Keratinocyte (primary cell): ENCODE data around the gene ADGRF3. TPM values are rescaled to one million over a fixed set of nuclear protein-coding genes. Genes with fewer than 3 reads are reported as not detected.

Experiments used
- DNase-seq: peaks from one replicate; pipeline ENCODE4 v3.0.0-alpha.2; 2011; ENCODE audit warnings: low read depth, missing footprints, low spot score
- FAIRE-seq: peaks from 2 replicates; lab custom pipeline; 2011; peaks lifted over from hg19 to GRCh38; lab: Jason Lieb, UNC
- H2AFZ ChIP-seq: 2 replicates; pipeline ENCODE4 v1.6.0; 2012; ENCODE audit warnings: low read length, control low read depth, inconsistent platforms; ENCODE audit not compliant: control insufficient read depth
- H3K27ac ChIP-seq: 2 replicates; pipeline ENCODE4 v1.5.1; 2011; ENCODE audit warnings: low read length; ENCODE audit not compliant: control insufficient read depth, insufficient read depth
- H3K27me3 ChIP-seq: 3 replicates; pipeline ENCODE4 v1.6.0; 2011; ENCODE audit warnings: low read length; ENCODE audit not compliant: control insufficient read depth, insufficient read depth; ENCODE audit errors: extremely low read depth
- H3K36me3 ChIP-seq, 2 experiments: 2 replicates in 1 of 2; 3 replicates in 1 of 2; pipeline ENCODE4 v1.5.1; 2011; ENCODE audit warnings: low read length in 2 of 2, mild to moderate bottlenecking in 1 of 2; ENCODE audit not compliant: control insufficient read depth in 2 of 2, insufficient read depth in 2 of 2; ENCODE audit errors: extremely low read depth in 1 of 2
- H3K4me1 ChIP-seq: 3 replicates; pipeline ENCODE4 v1.5.1; 2011; ENCODE audit warnings: low read length; ENCODE audit not compliant: control insufficient read depth, insufficient read depth; ENCODE audit errors: extremely low read depth
- H3K4me2 ChIP-seq: 3 replicates; pipeline ENCODE4 v1.6.0; 2011; ENCODE audit warnings: low read depth, low read length; ENCODE audit not compliant: control insufficient read depth, insufficient read depth; ENCODE audit errors: extremely low read depth
- H3K4me3 ChIP-seq, 3 experiments: fragments of 200-600 bp in 1 of 3; sonication (generic) in 1 of 3; 2 replicates in 2 of 3; 3 replicates in 1 of 3; pipeline ENCODE4 v1.5.1; 2011 to 2016; ENCODE audit warnings: low read length in 3 of 3, mild to moderate bottlenecking in 3 of 3, control low read depth in 2 of 3, inconsistent platforms in 1 of 3, low read depth in 1 of 3, mixed read lengths in 1 of 3, mixed run types in 1 of 3, moderate library complexity in 1 of 3; ENCODE audit not compliant: control insufficient read depth in 2 of 3, insufficient read depth in 2 of 3; ENCODE audit errors: extremely low read depth in 1 of 3
- H3K79me2 ChIP-seq: 2 replicates; pipeline ENCODE4 v1.6.0; 2012; ENCODE audit warnings: low read length; ENCODE audit not compliant: control insufficient read depth, insufficient read depth
- H3K9ac ChIP-seq: 3 replicates; pipeline ENCODE4 v1.6.0; 2011; ENCODE audit warnings: low read length; ENCODE audit not compliant: control insufficient read depth, insufficient read depth; ENCODE audit errors: extremely low read depth
- H3K9me1 ChIP-seq: 3 replicates; pipeline ENCODE4 v1.6.0; 2011; ENCODE audit warnings: low read length; ENCODE audit not compliant: control insufficient read depth, insufficient read depth; ENCODE audit errors: extremely low read depth
- H3K9me3 ChIP-seq: 2 replicates; pipeline ENCODE4 v1.5.1; 2012; ENCODE audit warnings: low read depth, low read length; ENCODE audit not compliant: control insufficient read depth
- H4K20me1 ChIP-seq: 3 replicates; pipeline ENCODE4 v1.6.0; 2011; ENCODE audit warnings: low read length; ENCODE audit not compliant: control insufficient read depth, insufficient read depth; ENCODE audit errors: extremely low read depth
- EZH2 ChIP-seq: IDR thresholded peaks from one replicate; pipeline ENCODE4 v1.6.1; 2012; ENCODE audit warnings: inconsistent platforms, mild to moderate bottlenecking, low read length, moderate library complexity
- dilution Hi-C: fragments of 300-500 bp; cut with MboI; formaldehyde crosslinking; loops from one replicate; pipeline ENCODE4 v1.7.0; 2020; ENCODE audit warnings: low sequenced_read_pairs; ENCODE audit not compliant: extremely low pct_ligation_motif_present
- polyA plus RNA-seq, 5 experiments: library from polyadenylated mRNA; depleted of rRNA in 3 of 5; stranded (reverse) in 3 of 5; stranded (forward) in 1 of 5; unstranded in 1 of 5; fragments of >200 nt; gene quantifications; 1 replicate in 1 of 5; 2 replicates in 3 of 5; 3 replicates in 1 of 5; pipeline versions ENCODE4 v1.2.1 to v1.2.3, GENCODE V29; 2011 to 2012; ENCODE audit warnings: missing spikeins in 2 of 5, low read depth in 1 of 5, low replicate concordance in 1 of 5
- TF ChIP-seq, protein P1 (sequence below), 3 experiments: IDR thresholded peaks in 1 of 3; conservative IDR thresholded peaks in 1 of 3; optimal IDR thresholded peaks in 1 of 3; 2 replicates in 2 of 3; 3 replicates in 1 of 3; pipeline versions ENCODE3 to v1.5.1; 2011; ENCODE audit warnings: low read length in 3 of 3, mild to moderate bottlenecking in 3 of 3, moderate library complexity in 2 of 3, control low read depth in 1 of 3, inconsistent platforms in 1 of 3; ENCODE audit not compliant: insufficient read depth in 2 of 3; ENCODE audit errors: extremely low read depth in 1 of 3

The ADGRF3 gene
- polyA plus RNA-seq, 1 donor (not counting 4 experiments of a cell fraction or from before 2014, with no cell fraction given), result 0.17 TPM

DNA sequence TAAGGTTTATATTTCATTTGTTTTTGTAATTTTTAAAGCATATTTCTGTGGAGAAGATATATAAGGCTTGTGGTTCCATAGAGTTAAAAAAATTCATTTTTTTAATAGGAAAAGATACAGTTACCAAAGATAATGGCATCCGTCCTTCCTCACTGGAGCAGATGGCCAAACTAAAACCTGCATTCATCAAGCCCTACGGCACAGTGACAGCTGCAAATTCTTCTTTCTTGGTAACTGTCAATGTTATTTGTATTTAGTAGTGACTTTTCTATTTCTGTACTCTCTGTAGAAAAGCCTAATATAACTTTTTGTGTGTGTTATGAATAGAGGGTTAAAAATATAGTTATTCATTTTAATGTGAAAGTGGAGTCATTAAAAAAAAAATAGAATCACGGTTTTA, 66.7 kb downstream of the ADGRF3 start:
- H3K4me2 ChIP-seq, result no peak overlapping the region
- no peak overlapping the region for H3K4me3 ChIP-seq
- no peaks in the 10 kb centered on the region for H3K27me3 ChIP-seq
- FAIRE-seq (no peak), DNase-seq (no peak)
- H3K4me1 ChIP-seq, result peaks cover 30% of the 10 kb centered on the region
- TF ChIP-seq, protein P1, sequence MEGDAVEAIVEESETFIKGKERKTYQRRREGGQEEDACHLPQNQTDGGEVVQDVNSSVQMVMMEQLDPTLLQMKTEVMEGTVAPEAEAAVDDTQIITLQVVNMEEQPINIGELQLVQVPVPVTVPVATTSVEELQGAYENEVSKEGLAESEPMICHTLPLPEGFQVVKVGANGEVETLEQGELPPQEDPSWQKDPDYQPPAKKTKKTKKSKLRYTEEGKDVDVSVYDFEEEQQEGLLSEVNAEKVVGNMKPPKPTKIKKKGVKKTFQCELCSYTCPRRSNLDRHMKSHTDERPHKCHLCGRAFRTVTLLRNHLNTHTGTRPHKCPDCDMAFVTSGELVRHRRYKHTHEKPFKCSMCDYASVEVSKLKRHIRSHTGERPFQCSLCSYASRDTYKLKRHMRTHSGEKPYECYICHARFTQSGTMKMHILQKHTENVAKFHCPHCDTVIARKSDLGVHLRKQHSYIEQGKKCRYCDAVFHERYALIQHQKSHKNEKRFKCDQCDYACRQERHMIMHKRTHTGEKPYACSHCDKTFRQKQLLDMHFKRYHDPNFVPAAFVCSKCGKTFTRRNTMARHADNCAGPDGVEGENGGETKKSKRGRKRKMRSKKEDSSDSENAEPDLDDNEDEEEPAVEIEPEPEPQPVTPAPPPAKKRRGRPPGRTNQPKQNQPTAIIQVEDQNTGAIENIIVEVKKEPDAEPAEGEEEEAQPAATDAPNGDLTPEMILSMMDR (optimal IDR thresholded peaks at IDR 0.05 in 1 of 3, IDR thresholded peaks at IDR 0.05 in 1 of 3, conservative IDR thresholded peaks at IDR 0.05 in 1 of 3; ENCODE audit: extremely low read depth in 1 of 3, insufficient read depth in 2 of 3, low read length in 3 of 3), result no peak
- TF ChIP-seq EZH2, result no peak
- no peaks in the 10 kb centered on the region for H3K79me2 ChIP-seq
- H3K9me3 ChIP-seq, result no peaks in the 10 kb centered on the region
- H4K20me1 ChIP-seq, result no peaks in the 10 kb centered on the region
- dilution Hi-C loops, result no loop called here
- no peak overlapping the region for H3K9ac ChIP-seq
- H3K36me3 ChIP-seq, result peaks cover 6 to 40% of the 10 kb centered on the region in 2 experiments
- no peak overlapping the region for H3K27ac ChIP-seq
- H3K9me1 ChIP-seq, result no peaks in the 10 kb centered on the region
- no peak overlapping the region for H2AFZ ChIP-seq

DNA sequence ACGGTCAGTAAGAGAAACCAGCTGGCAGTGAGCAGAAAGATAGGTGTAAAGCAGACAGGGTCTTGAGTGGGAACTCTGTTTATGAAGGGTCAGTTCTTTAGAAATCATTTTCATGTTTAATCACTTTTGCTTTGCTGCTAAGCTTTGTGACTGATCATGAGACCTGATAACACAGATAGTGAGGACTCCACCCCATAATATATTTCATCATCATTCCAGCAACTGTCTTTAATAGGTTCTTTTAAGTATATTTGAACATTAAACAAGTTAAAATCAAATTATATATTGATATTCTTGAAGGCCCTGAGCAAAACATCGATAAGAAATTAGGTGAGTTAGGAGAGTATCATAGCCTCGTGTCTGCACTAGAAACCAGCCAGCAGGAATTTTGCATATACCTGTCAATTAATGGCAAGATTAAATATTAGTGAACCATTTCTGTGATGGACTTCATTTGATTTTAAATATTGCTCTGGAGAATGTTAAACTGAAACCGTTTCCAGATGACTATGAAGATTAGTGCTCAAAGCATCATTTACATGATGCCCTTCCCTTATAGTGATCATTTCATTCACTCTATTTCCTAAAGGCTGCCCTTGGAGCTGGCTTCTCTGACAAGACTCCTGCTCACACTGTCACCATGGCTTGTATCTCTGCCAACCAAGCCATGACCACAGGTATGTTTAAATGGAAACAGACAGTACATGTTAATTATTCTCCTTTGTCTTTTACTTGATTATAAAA, 69.9 kb downstream of the ADGRF3 start:
- Histone ChIP-seq H3K79me2 (no peaks in the 10 kb centered on the region), H3K27me3 (no peaks in the 10 kb centered on the region), H2AFZ (no peak overlapping the region), H3K4me2 (no peak overlapping the region), H3K36me3 (peaks cover 5 to 42% of the 10 kb centered on the region in 2 experiments), H3K4me3 (no peak overlapping the region), H4K20me1 (no peaks in the 10 kb centered on the region), H3K9me1 (no peaks in the 10 kb centered on the region), H3K9me3 (no peaks in the 10 kb centered on the region), H3K4me1 (peaks cover 37% of the 10 kb centered on the region), H3K9ac (no peak overlapping the region), H3K27ac (peak overlapping the region; percentile 8)
- FAIRE-seq (no peak), DNase-seq (no peak)
- TF ChIP-seq, protein P1 (optimal IDR thresholded peaks at IDR 0.05 in 1 of 3, IDR thresholded peaks at IDR 0.05 in 1 of 3, conservative IDR thresholded peaks at IDR 0.05 in 1 of 3; ENCODE audit: extremely low read depth in 1 of 3, insufficient read depth in 2 of 3, low read length in 3 of 3), result no peak
- TF ChIP-seq EZH2, result no peak
- dilution Hi-C loops, result no loop called here
